ENCODE measurements around the gene PMFBP1.
A peak's percentile ranks its signal among the peaks of the same experiment; 100 is the strongest.

The PMFBP1 gene

DNA sequence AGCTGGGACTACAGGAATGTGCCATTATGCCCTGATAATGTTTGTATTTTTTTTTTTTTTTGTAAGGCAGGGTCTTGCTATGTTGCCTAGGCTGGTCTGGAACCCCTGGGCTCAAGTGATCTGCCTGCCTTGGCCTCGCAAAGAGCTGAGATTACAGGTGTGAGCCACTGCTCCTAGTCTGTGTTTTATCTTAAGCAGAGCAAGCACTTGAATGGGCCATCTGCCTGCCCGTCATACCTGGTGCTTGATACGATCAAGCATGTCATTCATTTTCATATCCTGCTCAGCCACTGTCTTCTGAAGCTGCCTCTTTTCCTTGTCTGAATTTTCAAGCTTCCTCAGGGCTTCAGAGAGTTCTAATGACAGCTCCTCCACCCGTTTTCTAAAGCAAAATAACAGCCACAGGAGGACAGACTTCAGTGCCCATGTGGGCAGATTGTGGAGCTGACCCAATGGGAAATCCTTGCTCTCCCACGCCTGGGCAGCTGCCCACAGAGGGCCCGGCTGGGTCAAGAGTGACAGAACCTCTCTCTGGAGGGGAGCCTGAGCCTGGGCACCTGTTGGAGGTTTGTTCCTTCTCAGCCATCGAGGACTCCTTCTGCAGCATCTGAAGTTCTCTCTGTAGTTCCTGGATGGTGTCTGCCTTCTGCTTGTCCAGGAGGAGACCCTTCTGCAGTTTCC lies 41.8 kb downstream of the PMFBP1 start:
- no peak for DNase-seq (ENCODE audit: low spot score)

DNA sequence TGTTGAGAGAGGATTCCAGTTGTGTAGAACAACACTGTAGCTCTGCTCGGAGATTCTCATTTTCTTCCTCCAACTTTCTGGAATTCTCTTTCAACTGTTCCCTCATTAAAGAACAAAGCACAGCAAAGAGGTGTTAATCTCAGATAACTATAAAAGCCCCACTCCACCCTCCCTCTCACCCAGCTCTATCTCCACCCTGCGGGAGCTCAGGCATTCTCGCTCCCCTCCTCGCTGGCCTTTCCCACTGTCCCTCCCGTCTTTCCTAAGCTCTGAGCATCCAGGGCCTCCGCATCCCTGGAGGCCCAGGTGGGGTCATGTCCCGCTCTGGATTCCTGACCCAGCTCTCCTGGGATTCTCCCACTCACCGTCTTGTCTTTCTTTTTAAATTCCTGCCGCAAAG lies 43.3 kb downstream of the PMFBP1 start:
- DNase-seq (ENCODE audit: low spot score): no peak

DNA sequence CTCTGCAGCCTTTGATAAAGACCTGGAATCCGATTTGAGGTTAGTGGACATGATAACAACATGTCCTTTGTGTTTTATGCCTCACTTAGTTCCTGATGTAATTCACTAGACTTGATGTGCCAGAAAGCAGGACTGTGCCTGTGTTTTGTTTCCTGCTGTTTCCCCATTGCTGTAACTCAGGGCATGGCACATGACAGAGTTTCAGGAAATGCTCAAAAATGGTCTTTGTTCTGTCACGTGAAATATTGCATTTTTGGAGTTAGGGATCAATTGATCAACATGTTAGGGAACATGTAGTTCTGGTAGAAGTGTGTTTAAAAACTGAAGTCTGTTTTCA lies 45.6 kb downstream of the PMFBP1 start:
- DNase-seq (ENCODE audit: low spot score): no peak

DNA sequence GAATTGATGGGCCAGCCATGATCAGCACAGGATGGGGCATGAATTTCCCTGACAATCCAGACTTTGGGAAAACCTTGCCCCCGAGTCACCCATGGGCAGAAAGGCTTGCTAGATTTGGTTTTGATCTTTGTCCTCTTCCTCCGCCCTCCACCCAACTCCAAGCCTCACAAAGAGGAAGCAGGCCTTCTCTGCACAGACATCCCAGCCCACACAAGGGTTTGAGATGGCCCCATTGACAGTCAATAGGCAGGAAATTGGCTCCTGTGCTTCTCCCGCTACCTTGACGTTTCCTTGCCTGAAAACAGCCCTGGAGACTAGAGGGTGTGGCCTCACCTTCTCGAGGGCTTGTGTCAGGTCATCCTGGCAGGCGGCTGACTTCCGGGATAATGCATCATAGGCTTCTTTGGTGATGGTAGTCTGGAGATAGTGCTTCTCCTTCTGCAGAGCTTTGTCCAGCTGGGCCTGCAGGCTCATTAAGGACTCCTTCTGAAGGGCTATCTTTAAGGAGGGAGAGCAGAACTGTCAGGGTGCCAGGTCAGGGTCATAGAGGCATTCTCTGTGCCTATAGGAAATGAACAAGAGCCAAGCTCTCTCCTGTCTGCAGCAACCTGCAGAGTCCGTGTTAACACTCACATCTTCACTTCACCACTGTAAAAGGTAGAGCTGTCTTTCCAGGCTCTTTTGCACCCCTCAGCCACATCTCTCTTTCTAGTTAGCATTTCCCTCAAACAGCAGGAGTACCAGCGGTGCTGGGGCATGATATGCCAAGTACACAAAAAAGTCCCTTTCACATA lies 46.1 kb downstream of the PMFBP1 start:
- DNase-seq (ENCODE audit: low spot score): no peak

DNA sequence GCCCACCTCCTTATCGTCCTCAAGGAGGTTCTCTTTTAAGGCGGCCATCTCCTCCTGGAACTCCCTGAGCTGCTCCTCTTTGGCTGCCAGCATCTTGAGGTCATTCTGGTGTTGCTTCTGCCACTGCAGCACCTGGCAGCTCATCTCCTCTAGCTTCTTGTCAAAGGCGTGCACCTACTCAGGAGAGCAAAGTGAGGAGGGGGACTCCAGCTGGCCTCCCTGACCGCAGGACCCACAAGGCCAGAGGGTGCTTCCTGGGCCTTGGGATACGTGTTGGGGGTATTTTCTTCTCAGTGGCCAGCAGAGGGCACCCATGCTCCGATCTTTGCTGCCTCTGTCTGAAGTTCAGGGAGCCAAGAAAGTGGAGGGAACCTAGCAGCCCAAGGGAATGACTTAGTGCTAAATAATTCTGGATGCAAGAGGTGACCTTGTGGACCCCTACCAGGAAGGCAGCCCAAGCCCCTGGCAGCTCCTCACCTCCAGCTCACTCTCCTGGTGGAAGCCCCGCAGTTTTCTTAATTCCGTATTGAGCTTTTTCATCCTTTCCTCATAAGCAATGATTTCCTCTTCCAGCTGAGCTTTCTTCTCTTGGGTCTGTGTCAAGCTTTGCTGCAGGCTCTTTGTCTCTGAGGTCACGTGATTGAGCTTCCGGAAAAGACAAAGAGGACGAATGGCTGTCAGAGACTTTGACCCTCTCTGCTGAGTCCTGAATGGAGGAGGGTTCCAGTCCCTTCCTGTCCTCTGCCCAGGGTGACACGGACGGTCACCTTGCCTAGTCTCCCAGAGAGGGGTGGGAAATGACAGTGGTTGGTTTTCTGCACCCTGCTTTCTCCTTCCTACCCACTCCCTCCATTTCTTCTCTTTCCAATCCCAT lies 47.0 kb downstream of the PMFBP1 start:
- peak; percentile 73 for DNase-seq (ENCODE audit: low spot score)

DNA sequence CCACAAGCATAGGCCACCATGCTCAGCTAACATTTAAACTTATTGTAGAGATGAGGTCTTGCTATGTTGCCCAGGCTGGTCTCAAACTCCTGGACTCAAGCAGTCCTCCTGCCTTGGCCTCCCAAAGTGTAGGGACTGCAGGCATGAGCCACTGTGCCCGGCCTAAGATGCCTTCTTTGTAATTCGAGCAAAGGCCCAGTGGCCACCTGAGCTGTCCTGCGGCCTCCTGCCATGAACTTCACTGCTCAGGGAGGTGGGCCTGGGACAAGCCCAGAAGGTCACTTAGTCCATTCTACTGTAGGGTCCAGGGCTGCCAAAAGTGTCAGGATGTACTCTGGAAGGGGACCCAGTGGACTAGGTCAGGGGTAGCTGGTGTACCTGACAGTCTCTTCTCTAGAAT lies 47.8 kb downstream of the PMFBP1 start:
- no peak for DNase-seq (ENCODE audit: low spot score)

DNA sequence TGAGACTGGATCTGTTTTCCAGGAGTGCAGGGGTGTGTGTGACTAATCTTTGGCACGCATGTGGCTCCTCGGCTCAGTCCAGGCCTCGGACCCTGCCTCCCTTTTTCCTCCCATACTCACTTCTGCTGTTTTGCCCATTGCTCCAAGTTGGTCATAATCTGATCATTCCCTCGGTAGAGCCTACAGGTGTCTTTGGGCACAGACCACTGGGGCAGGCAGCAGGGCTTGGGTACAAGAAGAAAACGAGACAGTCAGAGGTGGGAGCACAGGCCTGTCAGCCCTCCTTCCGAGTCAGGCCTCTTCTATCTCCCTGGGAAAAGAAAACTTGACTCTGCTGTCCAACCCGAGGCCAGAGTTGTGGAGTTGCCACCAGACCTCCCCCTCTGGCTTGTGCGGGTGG lies 48.5 kb downstream of the PMFBP1 start:
- DNase-seq (ENCODE audit: low spot score): no peak

DNA sequence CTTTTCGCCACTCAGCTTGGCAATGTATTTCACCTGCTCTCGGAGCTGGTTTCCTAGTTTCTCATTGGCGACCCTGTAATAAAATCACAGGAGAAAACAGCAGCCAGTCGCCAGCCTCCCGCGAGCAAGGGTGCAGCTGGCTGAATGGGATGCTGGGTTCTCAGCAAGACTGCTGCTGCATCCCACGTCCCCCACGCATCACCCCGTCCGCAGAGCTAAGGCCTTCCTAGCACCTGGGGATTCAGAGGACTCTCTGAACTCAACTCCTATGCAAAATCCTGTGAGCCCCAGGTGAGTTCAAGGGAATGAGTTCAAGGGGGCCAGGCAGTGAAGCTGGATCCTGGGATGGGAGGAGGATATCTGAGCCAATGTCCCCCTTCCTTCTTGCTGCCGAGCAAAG lies 49.0 kb downstream of the PMFBP1 start:
- DNase-seq (ENCODE audit: low spot score): no peak

DNA sequence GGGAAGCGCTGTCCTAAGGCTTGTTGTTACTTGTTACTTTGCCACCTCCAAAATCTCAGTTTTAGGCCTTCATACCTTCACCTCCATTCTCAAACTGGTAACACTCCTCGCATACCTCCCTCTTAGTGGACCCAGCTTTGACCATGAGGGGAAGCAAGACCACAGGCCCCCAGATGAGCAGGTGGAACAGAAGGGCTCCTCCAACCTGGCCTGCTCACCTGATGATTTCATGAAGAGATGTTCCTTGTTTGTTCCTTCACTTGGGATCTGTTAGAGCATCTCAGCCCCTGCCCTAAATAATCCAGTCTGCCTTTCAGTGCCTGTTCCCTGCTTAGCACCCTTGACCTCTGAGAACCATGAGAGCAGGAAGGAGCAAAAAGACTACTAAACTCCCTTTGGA lies 49.6 kb downstream of the PMFBP1 start:
- DNase-seq (ENCODE audit: low spot score): no peak

DNA sequence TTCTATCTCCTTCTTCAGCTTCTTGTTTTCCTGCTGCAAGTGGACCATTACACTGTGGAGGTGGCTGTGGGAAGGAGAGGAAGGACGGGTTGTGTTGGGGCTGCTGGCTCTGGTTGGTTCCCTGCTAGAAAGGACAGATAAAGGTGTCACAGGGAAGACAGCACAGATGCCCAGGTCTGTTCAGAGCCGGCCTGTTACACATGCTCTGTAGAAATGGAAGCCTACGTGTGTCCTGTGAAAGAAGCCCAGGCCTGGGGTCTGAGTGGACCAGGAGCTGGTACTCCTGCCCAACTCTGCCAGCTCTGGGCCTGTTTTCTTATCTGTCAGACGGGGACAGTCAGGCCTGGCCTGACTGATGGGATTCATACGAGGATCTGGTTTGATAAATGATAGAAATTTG lies 51.9 kb downstream of the PMFBP1 start:
- no peak for DNase-seq (ENCODE audit: low spot score)

DNA sequence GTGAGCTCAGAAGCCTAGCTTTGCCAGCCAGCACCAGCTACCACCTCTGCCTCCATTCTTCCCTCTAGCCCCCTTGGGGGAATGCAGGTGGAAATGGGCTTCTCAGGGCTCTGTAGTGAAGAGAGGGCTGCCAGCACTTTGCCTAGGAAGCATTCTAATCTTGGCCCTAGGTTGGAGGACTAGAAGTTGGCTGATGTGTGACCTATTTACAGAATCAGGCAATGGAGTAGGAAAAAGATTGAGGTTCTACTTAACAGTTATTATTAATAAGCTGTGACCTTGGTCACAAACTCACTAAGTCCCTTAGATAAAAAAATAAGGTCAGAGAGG lies 58.4 kb downstream of the PMFBP1 start:
- DNase-seq (ENCODE audit: low spot score): no peak

DNA sequence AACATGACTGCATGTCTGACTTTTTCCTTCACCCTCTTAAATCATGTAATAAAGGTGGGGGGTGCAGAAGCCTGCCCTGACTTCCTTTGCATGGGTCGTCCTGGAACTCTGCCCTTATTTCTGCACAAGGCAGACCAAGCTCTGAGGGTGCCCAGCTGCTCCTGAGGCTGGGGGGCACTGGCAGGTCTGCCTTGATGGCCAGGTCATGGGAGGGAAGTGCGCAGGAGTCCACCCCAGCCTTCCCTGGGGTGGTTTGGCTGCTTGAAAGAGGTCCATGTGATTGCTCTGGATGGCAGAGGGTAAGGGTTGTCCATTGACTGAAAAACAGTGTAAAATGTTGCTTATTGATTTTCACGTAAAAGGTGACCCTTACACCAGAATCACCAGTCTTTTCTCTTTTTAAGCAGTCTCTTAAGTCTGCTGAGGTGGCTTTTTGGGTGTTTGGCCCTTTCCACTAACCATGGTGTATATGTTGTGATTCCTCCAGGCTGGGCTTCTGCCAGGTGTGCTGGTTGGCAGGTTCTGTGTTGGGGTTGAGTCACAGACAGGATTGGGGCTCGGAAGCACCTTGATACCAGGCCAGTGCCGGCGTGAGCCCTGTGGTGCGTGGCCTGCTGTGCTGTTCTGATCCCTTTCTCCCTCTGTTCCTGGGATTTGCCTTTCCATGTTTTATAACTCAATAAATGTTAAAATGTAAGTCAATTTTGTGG lies 58.9 kb downstream of the PMFBP1 start:
- DNase-seq (ENCODE audit: low spot score): no peak

DNA sequence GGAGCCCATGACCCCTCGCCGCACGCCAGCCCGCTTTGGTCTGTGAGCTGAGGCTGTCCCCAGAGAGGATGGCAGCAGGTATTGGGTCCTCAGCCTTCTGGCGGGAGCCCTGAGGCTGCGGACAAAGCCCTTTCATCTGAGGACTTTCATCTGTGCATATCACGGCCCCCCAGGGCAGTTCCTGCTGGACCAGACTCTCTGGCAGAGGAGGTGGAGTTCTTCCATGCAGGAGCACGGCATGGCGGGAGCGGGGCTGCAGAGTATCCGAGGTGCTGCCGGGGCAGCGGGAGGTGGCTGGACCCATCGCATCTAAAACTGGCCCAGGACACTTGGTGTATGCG lies 59.5 kb downstream of the PMFBP1 start:
- no peak for DNase-seq (ENCODE audit: low spot score)

DNA sequence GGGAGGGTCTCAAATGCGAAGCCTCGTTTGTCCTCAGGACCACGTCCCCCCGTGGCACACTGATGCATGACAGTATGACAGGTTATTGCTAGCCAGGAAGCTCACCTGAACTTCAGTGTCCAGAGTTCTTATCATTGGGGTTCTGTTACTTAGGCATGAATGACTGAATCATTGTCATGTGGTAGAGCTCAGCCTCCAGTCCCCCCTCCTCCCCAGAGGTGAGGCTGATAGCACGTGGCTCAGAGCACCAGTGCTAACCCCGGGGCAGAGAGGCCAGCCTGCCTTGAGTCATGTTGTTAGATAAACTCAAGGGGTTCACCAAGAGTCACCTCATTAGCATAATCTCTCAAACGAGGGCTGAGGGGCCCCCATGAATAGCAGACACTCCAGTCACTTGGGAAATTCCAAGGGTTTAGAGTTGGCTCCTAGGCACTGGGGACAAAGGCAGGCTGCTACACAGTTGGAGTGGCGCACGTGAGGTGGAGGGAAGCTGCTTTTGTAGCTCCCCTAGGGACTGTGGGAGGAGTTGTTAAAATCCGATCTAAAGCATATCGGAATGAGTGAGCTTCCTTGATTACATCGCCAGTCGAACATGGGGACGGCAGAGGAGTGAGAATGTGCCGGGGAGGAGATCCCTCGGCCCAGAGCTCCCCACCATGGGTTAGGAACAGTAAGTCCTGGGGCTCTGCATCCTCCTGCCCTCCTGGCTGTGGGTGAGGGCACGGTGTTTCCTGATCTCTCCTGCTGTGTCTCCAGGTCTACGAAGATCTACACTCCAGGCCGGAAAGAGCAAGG lies 60.1 kb downstream of the PMFBP1 start:
- DNase-seq (ENCODE audit: low spot score): no peak

DNA sequence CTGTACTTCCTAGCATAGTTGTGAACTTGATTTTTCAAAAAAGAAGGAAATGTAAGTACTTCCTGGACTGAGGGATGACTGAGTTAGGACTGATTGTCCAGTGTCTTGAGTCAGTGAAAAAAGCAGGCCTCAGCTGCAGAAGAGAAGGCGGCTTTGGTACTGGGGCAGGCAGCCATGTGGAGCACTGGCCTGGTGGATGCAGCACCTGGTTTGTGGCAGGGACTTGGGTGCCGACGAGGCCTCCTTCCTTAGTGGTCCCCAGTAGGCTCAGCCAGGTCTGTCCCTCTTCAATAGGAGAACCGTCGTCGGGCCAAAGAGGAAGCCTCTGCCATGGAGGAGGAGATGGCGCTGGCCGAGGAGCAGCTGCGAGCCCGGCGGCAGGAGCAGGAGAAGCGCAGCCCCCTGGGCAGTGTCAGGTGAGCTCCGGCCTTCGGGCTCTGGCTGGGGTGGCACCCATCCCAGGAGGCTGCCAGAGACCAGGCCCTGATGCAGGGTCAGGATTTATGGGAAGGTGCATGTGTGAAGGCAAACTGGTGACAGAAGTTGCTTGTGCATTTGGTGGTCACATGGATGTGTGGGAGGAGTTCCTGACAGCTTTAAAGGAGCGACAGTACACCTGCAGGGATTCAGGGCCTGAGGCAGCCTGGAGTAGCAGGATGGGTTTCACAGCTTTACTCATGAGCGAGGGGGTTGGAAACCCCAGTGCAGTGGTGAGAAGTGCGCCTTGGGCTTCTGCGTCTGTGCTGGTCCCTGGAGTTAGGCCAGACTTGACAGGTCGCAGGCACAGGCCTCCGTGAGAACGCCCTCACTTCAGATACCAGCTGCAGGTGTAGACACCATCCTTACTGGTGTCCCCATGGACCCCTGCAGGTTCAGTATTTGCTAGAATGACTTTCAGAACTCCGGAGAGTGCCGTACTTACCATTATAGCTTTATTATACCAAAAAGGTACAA lies 61.0 kb downstream of the PMFBP1 start:
- DNase-seq (ENCODE audit: low spot score): no peak

DNA sequence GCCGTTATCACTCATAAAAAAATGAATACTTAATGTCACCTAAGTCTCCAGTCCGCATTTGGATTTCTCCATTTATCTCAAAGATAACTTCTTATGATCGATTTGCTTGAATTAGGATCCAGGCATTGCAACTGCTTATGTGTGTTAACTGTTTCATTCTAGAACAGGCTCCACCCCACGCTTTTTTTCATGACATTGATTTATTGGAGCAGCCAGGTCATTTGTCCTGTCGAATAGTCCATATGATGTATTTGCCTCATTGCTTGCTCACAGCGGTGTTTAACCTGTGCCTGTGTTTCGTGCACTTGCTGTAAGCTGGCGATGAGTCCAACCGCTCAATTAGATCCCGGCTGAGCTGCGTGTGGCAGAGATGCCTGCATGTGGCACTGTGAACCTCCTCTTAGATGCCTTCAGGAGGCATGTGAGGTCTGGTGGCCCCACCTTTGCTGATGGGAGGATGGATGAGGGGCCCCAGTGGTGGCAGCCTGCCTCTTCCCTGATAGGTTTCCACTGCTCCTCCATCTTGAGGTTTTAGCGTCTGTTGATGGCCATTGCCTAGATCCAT lies 61.9 kb downstream of the PMFBP1 start:
- DNase-seq (ENCODE audit: low spot score): no peak

DNA sequence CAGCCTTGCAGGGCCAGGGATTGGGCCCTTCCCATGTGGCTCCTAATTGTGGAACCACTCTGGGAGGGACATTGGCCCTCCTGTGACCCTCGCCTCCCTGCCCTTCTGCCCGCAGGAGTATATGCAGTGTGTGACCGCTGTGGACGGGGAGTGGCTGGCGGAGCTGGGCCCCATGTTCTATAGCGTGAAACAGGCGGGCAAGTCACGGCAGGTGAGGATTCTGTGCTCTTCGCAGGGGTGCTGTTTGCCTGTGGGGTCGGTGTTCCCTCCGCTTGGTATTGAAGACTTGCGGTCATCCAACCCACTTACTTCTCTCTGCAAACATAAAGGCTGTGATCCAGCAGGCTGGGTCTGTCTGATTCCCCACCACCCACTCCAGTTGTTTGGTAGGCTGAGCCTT lies 62.7 kb downstream of the PMFBP1 start:
- DNase-seq (ENCODE audit: low spot score): no peak

DNA sequence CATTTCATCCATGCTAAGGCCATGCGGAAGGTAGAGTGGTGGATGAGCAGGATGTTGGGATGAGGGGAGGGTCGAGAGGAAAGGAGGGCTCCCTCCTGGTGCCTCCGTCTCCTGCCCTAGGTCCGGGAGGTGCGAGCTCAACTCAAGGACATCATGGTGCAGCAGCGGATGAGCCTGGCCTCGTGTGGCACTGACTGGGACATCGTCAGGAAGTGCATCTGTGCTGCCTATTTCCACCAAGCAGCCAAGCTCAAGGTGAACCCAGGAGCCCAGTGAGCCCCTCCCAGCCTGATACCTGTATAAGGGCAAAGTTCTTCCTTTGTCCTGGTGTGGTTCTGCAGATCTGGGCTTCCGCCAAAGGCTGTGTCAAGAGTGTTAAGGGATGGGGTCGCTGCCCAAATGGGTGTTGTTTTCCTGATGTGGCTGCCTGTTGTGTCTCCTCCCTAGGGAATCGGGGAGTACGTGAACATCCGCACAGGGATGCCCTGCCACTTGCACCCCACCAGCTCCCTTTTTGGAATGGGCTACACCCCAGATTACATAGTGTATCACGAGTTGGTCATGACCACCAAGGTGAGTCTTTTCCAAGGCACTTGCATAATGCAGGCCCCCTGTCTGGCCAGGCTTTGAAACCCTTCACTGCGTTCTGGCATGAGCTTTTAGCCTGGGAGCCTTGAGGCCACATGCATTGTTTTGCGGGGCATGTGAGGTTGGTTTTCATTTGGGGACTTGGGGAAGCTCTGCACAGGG lies 63.4 kb downstream of the PMFBP1 start:
- no peak for DNase-seq (ENCODE audit: low spot score)

DNA sequence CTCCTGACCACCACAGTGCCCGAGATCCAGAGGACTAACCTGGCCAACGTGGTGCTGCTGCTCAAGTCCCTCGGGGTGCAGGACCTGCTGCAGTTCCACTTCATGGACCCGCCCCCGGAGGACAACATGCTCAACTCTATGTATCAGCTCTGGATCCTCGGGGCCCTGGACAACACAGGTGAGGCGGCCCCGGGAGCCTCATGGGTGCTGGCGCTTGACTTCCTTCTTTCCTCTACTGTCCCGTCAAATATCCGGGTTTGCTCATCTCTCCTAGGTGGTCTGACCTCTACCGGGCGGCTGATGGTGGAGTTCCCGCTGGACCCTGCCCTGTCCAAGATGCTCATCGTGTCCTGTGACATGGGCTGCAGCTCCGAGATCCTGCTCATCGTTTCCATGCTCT lies 64.6 kb downstream of the PMFBP1 start:
- DNase-seq (ENCODE audit: low spot score): no peak

DNA sequence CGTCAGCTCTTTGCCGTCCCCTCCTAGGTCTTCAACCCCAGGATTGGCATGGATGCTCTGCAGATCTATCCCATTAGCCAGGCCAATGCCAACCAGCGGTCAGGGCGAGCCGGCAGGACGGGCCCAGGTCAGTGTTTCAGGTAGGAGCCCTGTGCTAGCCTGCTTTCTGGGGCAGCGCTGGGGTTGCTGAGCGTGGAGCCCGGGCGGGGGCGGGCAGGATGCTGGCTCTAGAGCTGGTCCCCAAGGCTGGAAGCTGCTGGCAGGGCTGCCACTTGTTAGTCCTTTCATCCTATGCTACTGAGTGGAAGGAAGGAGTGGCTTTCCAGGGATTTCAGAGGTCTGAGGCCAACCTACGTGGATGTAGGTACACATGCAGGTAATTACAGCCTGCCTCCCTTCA lies 66.0 kb downstream of the PMFBP1 start:
- no peak for DNase-seq (ENCODE audit: low spot score)

Data from HuH-7.5 (cell line).